Measurements from ENCODE around the gene NOD2. TPM values are rescaled to one million over a fixed set of nuclear protein-coding genes. Genes with fewer than 3 reads are reported as not detected.

NOD2 gene
- total and polyA plus RNA-seq, 9 donors = 0.83 to 2.2 (median 1.6) TPM

- H3K27ac ChIP-seq (ENCODE audit: low read length) = no peak overlapping the region
- H3K4me1 ChIP-seq (ENCODE audit: control insufficient read depth, insufficient read depth, low read length) = peaks cover 18% of the 10 kb centered on the region
- no peak overlapping the region for H3K4me3 ChIP-seq (ENCODE audit: low read length)
- DNase-seq = no peak
- no peaks in the 10 kb centered on the region for H3K9me3 ChIP-seq (replicated peaks; ENCODE audit: control insufficient read depth, low read depth, low read length)
- WGBS (ENCODE audit: insufficient coverage) = no CpG with 5 or more reads among the region's 2 CpGs
- H3K27me3 ChIP-seq (ENCODE audit: control insufficient read depth, insufficient read depth, low read length) = peaks cover 4% of the 10 kb centered on the region
- H3K36me3 ChIP-seq (ENCODE audit: control insufficient read depth, insufficient read depth, low read length) = no peaks in the 10 kb centered on the region
These were observed 3.2 kb upstream of the NOD2 start for GRCh38 chr16:50690177-50690576.

- Histone ChIP-seq H3K36me3 (ENCODE audit: control insufficient read depth, insufficient read depth, low read length) (no peaks in the 10 kb centered on the region), H3K9me3 (replicated peaks; ENCODE audit: control insufficient read depth, low read depth, low read length) (no peaks in the 10 kb centered on the region), H3K27ac (ENCODE audit: low read length) (no peak overlapping the region), H3K27me3 (ENCODE audit: control insufficient read depth, insufficient read depth, low read length) (peaks cover 6% of the 10 kb centered on the region), H3K4me3 (ENCODE audit: low read length) (no peak overlapping the region), H3K4me1 (ENCODE audit: control insufficient read depth, insufficient read depth, low read length) (peaks cover 41% of the 10 kb centered on the region)
- 88% methylated on average over 4 of the region's 4 CpGs for WGBS (ENCODE audit: insufficient coverage)
- no peak for DNase-seq
These were observed 785 bp upstream of the NOD2 start for GRCh38 chr16:50692644-50692998.

GRCh38 chr16:50694206-50694605, 800 bp downstream of the NOD2 start:
- Histone ChIP-seq H3K4me3 (ENCODE audit: low read length) (no peak overlapping the region), H3K9me3 (replicated peaks; ENCODE audit: control insufficient read depth, low read depth, low read length) (no peaks in the 10 kb centered on the region), H3K4me1 (ENCODE audit: control insufficient read depth, insufficient read depth, low read length) (peaks cover 46% of the 10 kb centered on the region), H3K27ac (ENCODE audit: low read length) (no peak overlapping the region), H3K27me3 (ENCODE audit: control insufficient read depth, insufficient read depth, low read length) (peaks cover 6% of the 10 kb centered on the region), H3K36me3 (ENCODE audit: control insufficient read depth, insufficient read depth, low read length) (no peaks in the 10 kb centered on the region)
- WGBS (ENCODE audit: insufficient coverage) = 90% methylated on average over 1 of the region's 2 CpGs
- DNase-seq = no peak

- Histone ChIP-seq H3K4me3 (ENCODE audit: low read length) (no peak overlapping the region), H3K9me3 (replicated peaks; ENCODE audit: control insufficient read depth, low read depth, low read length) (no peaks in the 10 kb centered on the region), H3K27ac (ENCODE audit: low read length) (peak overlapping the region; percentile 76), H3K36me3 (ENCODE audit: control insufficient read depth, insufficient read depth, low read length) (no peaks in the 10 kb centered on the region), H3K27me3 (ENCODE audit: control insufficient read depth, insufficient read depth, low read length) (peaks cover 6% of the 10 kb centered on the region), H3K4me1 (ENCODE audit: control insufficient read depth, insufficient read depth, low read length) (peaks cover 56% of the 10 kb centered on the region)
- peak; percentile 46 for DNase-seq
- 91% methylated on average over 7 of the region's 9 CpGs for WGBS (ENCODE audit: insufficient coverage)
These were observed 1.9 kb downstream of the NOD2 start for GRCh38 chr16:50695017-50696000.

- peaks cover 58% of the 10 kb centered on the region for H3K4me1 ChIP-seq (ENCODE audit: control insufficient read depth, insufficient read depth, low read length)
- H3K27me3 ChIP-seq (ENCODE audit: control insufficient read depth, insufficient read depth, low read length) = peaks cover 6% of the 10 kb centered on the region
- no peaks in the 10 kb centered on the region for H3K9me3 ChIP-seq (replicated peaks; ENCODE audit: control insufficient read depth, low read depth, low read length)
- DNase-seq = no peak
- WGBS (ENCODE audit: insufficient coverage) = 34% methylated on average over 3 of the region's 5 CpGs
- peak overlapping the region; percentile 76 for H3K27ac ChIP-seq (ENCODE audit: low read length)
- no peaks in the 10 kb centered on the region for H3K36me3 ChIP-seq (ENCODE audit: control insufficient read depth, insufficient read depth, low read length)
- H3K4me3 ChIP-seq (ENCODE audit: low read length) = no peak overlapping the region
These were observed 2.7 kb downstream of the NOD2 start for GRCh38 chr16:50696126-50696525.

GRCh38 chr16:50696575-50697420, 3.4 kb downstream of the NOD2 start:
- peaks cover 61% of the 10 kb centered on the region for H3K4me1 ChIP-seq (ENCODE audit: control insufficient read depth, insufficient read depth, low read length)
- peak; percentile 76 for DNase-seq
- WGBS (ENCODE audit: insufficient coverage) = 43% methylated on average over 8 of the region's 15 CpGs
- H3K36me3 ChIP-seq (ENCODE audit: control insufficient read depth, insufficient read depth, low read length) = no peaks in the 10 kb centered on the region
- no peak overlapping the region for H3K4me3 ChIP-seq (ENCODE audit: low read length)
- H3K27ac ChIP-seq (ENCODE audit: low read length) = peak overlapping the region; percentile 76
- H3K27me3 ChIP-seq (ENCODE audit: control insufficient read depth, insufficient read depth, low read length) = peaks cover 6% of the 10 kb centered on the region
- H3K9me3 ChIP-seq (replicated peaks; ENCODE audit: control insufficient read depth, low read depth, low read length) = no peaks in the 10 kb centered on the region

- Histone ChIP-seq H3K4me3 (ENCODE audit: low read length) (no peak overlapping the region), H3K4me1 (ENCODE audit: control insufficient read depth, insufficient read depth, low read length) (peaks cover 66% of the 10 kb centered on the region), H3K36me3 (ENCODE audit: control insufficient read depth, insufficient read depth, low read length) (no peaks in the 10 kb centered on the region), H3K27me3 (ENCODE audit: control insufficient read depth, insufficient read depth, low read length) (peaks cover 6% of the 10 kb centered on the region), H3K27ac (ENCODE audit: low read length) (peak overlapping the region; percentile 76), H3K9me3 (replicated peaks; ENCODE audit: control insufficient read depth, low read depth, low read length) (no peaks in the 10 kb centered on the region)
- no peak for DNase-seq
- 83% methylated on average over 1 of the region's 5 CpGs for WGBS (ENCODE audit: insufficient coverage)
These were observed 4.0 kb downstream of the NOD2 start for GRCh38 chr16:50697421-50697715.

GRCh38 chr16:50697881-50698767, 4.7 kb downstream of the NOD2 start:
- Histone ChIP-seq H3K36me3 (ENCODE audit: control insufficient read depth, insufficient read depth, low read length) (no peaks in the 10 kb centered on the region), H3K27me3 (ENCODE audit: control insufficient read depth, insufficient read depth, low read length) (peaks cover 6% of the 10 kb centered on the region), H3K4me3 (ENCODE audit: low read length) (no peak overlapping the region), H3K4me1 (ENCODE audit: control insufficient read depth, insufficient read depth, low read length) (peaks cover 68% of the 10 kb centered on the region), H3K9me3 (replicated peaks; ENCODE audit: control insufficient read depth, low read depth, low read length) (no peaks in the 10 kb centered on the region), H3K27ac (ENCODE audit: low read length) (peak overlapping the region; percentile 76)
- DNase-seq = peak; percentile 67
- WGBS (ENCODE audit: insufficient coverage) = 64% methylated on average over 16 of the region's 19 CpGs

- H3K27me3 ChIP-seq (ENCODE audit: control insufficient read depth, insufficient read depth, low read length) = peaks cover 2% of the 10 kb centered on the region
- peaks cover 10% of the 10 kb centered on the region for H3K9me3 ChIP-seq (replicated peaks; ENCODE audit: control insufficient read depth, low read depth, low read length)
- H3K27ac ChIP-seq (ENCODE audit: low read length) = peak overlapping the region; percentile 13
- H3K4me3 ChIP-seq (ENCODE audit: low read length) = no peak overlapping the region
- WGBS (ENCODE audit: insufficient coverage) = 79% methylated on average over 18 of the region's 19 CpGs
- peaks cover 60% of the 10 kb centered on the region for H3K4me1 ChIP-seq (ENCODE audit: control insufficient read depth, insufficient read depth, low read length)
- H3K36me3 ChIP-seq (ENCODE audit: control insufficient read depth, insufficient read depth, low read length) = no peaks in the 10 kb centered on the region
- no peak for DNase-seq
These were observed 6.1 kb downstream of the NOD2 start for GRCh38 chr16:50699326-50700159.
